HL-60 (cell line): Measurements from ENCODE around the gene ESD.

Experiments used
- GABPA ChIP-seq: IDR thresholded peaks from 2 replicates; pipeline ENCODE4 v1.6.1; 2012; ENCODE audit warnings: low read depth
- POLR2AphosphoS5 ChIP-seq: IDR thresholded peaks from 2 replicates; pipeline ENCODE4 v1.6.1; 2012; ENCODE audit warnings: low read depth
- SPI1 ChIP-seq: IDR thresholded peaks from 2 replicates; pipeline ENCODE4 v1.6.1; 2012; ENCODE audit warnings: low read depth, mild to moderate bottlenecking, borderline replicate concordance
- TF ChIP-seq, protein P1 (sequence below): IDR thresholded peaks from 2 replicates; pipeline ENCODE4 v1.6.1; 2012; ENCODE audit warnings: low read depth; ENCODE audit not compliant: insufficient replicate concordance
- TF ChIP-seq, protein P2 (sequence below): IDR thresholded peaks from one replicate; pipeline ENCODE4 v1.5.1; 2011; ENCODE audit warnings: low read length, control low read depth, inconsistent platforms; ENCODE audit not compliant: insufficient read depth

DNA sequence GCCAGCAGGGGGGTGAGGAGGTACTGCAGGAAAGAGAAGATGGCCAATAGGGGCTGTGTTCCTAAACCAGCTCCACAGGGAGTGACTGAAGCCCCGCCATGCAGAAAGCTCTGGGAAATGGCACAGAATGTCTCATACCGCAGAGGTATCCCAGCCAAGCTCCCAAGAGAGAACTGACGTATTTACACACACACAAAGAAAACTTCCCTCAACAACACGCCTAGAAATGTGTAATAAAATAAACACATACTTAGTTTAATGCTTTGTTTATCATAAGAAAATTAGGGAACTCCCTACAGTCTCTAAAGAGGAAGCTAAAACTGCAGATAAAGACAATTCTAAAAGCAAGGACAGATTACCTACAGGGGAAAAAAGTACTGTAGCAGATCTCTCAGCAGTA lies 40.0 kb downstream of the ESD start:
- TF ChIP-seq, protein P1, sequence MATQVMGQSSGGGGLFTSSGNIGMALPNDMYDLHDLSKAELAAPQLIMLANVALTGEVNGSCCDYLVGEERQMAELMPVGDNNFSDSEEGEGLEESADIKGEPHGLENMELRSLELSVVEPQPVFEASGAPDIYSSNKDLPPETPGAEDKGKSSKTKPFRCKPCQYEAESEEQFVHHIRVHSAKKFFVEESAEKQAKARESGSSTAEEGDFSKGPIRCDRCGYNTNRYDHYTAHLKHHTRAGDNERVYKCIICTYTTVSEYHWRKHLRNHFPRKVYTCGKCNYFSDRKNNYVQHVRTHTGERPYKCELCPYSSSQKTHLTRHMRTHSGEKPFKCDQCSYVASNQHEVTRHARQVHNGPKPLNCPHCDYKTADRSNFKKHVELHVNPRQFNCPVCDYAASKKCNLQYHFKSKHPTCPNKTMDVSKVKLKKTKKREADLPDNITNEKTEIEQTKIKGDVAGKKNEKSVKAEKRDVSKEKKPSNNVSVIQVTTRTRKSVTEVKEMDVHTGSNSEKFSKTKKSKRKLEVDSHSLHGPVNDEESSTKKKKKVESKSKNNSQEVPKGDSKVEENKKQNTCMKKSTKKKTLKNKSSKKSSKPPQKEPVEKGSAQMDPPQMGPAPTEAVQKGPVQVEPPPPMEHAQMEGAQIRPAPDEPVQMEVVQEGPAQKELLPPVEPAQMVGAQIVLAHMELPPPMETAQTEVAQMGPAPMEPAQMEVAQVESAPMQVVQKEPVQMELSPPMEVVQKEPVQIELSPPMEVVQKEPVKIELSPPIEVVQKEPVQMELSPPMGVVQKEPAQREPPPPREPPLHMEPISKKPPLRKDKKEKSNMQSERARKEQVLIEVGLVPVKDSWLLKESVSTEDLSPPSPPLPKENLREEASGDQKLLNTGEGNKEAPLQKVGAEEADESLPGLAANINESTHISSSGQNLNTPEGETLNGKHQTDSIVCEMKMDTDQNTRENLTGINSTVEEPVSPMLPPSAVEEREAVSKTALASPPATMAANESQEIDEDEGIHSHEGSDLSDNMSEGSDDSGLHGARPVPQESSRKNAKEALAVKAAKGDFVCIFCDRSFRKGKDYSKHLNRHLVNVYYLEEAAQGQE, result no peak
- TF ChIP-seq, protein P2, sequence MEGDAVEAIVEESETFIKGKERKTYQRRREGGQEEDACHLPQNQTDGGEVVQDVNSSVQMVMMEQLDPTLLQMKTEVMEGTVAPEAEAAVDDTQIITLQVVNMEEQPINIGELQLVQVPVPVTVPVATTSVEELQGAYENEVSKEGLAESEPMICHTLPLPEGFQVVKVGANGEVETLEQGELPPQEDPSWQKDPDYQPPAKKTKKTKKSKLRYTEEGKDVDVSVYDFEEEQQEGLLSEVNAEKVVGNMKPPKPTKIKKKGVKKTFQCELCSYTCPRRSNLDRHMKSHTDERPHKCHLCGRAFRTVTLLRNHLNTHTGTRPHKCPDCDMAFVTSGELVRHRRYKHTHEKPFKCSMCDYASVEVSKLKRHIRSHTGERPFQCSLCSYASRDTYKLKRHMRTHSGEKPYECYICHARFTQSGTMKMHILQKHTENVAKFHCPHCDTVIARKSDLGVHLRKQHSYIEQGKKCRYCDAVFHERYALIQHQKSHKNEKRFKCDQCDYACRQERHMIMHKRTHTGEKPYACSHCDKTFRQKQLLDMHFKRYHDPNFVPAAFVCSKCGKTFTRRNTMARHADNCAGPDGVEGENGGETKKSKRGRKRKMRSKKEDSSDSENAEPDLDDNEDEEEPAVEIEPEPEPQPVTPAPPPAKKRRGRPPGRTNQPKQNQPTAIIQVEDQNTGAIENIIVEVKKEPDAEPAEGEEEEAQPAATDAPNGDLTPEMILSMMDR, result no peak
- TF ChIP-seq SPI1 (peak; percentile 78), POLR2AphosphoS5 (no peak), GABPA (no peak)
